Activated CD4-positive, alpha-beta T cell treated with anti-CD3 and anti-CD28 coated beads, Interleukin-2, Interleukin-4, amounts not matched to agents 100 ng/mL and 50 ng/mL, durations not matched to agents 16 hours and 8 hours (primary cell): Measurements from ENCODE around the gene DCUN1D4.

Experiments
- DNase-seq: peaks from one replicate; pipeline ENCODE4 v3.0.0-alpha.2; 2020; ENCODE audit warnings: low spot score

The DCUN1D4 gene

DNA sequence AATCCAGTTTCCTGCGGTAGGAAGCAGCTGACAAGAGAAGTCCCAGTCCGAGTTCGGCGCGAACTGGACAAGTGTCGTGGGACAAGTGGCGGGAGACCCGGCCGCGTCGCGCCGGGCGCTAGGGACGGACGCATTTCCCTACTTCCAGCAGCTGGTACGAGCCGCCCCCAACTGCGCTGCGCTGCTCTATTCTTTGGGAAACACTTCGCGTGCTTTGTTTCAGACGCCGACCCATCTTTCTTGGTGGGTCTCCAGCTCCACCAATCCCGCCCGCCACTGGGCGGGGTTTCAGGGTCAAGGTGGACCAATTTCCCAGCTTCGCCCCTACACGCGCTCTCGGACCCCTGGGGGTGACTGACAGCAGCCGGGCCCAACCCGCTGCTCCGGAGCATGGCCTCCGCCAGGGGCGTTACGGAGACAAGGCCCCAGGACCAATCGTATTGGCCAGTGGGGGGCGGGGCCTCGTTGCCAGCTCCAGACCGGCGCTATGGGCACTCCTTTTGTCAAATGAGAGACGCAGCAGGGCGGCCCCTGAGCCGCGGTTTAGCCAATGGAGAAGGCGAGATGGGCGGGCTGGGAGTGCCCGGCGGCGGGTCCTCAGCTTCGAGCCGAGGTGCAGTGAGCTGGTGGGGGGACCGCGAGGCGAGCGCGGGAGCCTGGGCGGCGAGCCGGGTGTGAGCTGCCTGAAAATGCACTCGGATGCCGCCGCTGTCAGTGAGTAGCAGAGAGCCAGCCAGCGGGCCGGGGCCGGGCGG is at the start of gene DCUN1D4:
Gene DCUN1D4, plus strand, starts transcription at position 600 of the 755 bp plus-strand sequence. Its CDS starts 90 bp downstream, at position 690.
- peak; percentile 100 for DNase-seq

DNA sequence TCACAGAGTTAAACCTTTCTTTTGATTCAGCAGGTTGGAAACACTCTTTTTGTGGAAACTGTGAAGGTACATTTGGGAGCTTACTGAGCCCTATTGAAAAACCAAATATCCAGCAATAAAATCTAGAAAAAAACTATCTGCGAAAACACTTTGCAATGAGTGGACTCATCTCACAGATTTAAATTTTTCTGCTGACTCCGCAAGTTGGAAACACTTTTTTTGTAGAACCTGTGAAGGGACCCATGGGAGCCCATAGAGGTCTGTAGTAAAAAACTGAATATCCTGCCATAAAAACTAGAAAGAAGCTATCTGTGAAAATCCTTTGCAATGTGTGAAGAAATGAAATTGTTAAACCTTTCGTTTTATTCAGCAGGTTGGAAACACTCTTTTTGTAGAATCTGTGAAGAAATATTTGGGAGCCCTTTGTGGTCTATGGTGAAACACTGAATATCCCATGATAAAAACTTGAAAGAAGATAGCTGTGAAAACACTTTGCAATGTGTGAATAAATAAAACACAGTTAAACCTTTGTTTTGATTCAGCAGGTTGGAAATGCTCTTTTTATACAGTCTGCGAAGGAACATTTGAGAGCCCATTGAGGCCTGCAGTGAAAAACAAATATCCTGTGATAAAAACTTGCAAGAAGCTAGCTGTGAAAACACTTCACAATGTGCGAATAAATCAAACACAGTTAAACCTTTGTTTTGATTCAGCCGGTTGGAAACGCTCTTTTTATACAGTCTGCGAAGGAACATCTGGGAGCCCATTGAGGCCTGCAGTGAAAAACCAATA is 22.3 kb upstream of the DCUN1D4 start:
- no peak for DNase-seq

DNA sequence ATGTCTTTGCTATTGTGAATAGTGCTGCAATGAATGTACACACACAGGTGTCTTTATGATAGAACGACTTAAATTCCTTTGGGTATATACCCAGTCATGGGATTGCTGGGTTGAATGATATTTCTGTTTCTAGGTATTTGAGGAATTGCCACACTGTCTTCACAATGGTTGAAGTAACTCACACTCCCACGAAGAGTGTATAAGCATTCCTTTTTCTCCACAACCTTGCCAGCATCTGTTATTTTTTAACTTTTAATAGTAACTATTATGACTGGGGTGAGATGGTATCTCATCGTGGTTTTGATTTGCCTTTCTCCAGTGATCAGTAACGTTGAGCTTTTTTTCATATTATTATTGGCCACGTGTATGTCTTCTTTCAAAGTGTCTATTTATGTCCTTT is 17.6 kb upstream of the DCUN1D4 start:
- DNase-seq: no peak

DNA sequence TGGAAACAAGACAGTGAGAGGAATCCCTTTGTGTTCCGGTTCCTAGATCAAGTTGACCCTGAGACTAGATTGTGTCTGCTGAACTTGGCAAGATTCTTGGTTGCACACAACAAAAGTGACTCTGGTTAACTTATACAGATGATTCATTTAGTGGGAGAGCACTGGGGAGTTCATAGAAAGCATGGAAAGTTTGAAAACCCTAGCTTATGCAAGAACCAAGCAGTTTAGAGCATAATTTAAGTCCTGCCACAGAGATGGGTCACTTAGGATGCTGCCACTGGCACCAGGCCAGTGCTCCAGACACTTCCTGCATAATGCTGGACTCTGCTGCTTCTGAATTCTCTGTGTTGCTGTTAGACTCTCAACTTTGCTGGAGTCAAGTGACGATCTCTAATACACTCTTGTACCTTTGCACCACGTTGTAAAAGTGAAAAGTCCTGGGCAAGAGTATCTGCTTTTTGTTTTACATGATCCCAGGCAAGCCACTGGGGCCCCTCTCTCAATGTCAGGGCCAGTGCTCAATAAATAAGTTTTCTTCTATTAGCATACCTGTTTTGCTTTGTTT is 12.7 kb upstream of the DCUN1D4 start:
- no peak for DNase-seq

DNA sequence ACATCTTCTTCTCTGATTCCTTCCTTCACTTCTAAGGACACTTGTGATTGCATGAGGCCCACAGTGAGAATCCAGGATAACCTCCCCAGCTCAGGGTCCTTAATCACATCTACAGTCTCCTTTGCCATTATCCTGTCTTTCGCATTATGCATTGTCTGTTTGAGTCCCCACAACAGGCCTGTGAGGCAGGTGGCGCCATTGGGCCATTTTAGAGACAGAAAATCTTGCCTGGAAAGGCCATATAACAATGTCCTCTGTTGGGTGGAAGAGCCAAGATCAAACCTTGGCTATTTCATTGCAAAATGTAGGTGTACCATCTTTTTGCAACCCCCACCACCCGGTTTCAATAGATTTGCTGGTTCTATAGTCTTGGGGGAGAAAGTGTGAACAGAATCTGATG is 11.8 kb upstream of the DCUN1D4 start:
- DNase-seq: peak; percentile 46

DNA sequence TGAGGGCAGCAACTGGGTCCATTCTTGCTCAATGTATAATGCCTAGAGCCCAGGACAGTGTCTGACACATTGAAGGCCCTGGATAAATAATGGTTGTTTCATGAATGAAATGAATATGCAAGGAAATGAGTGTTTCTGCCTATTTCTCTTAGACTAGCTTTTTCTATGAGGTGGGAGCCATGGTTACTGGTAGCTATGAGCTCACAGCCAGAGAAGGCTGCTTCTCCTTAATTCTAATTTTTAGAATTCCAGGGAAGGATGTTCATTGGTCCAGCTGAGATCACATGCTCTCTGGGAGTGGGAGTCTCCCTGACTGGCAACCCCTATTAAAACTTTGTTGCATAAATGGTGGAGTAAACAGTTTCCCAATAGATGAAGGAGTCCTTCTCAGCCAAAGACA is 9.7 kb upstream of the DCUN1D4 start:
- DNase-seq: no peak

DNA sequence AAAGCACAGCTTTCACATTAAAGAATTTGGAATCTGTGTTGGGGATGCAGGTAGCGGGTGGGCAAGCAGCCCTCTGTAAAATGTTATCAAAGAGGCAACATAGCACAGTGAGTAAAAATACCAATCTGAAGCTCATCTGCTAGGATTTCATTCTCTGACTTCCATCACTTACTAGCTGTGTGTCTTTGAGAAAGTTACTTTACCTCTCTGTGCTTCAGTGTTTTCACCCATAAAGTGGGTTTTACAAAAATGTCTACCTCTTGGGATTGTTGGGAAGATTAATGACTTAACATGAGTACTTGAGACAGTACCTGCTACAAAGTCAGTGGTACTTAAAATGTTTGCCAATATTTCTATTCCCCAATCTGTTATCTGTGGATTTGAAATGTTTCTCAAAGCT is 7.9 kb upstream of the DCUN1D4 start:
- DNase-seq: no peak

DNA sequence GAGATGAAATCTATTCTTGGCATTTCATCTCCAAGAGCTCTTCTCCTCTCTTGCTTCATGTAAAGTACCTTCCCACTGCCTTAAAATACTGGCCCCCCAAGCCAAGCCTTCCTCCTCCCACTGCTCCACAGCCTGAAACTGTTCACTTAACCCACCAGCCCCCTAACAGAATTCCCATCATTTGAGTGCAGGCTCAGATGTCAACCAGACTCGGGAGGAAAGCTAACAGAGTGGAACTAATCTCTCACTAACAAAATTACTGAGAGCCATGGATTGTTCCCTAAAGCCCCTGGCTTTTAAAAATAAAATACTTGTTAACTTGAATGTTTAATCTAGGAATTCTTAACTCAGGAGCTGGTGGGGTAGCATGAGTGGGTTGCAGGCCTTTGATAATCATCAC is 7.1 kb upstream of the DCUN1D4 start:
- no peak for DNase-seq

DNA sequence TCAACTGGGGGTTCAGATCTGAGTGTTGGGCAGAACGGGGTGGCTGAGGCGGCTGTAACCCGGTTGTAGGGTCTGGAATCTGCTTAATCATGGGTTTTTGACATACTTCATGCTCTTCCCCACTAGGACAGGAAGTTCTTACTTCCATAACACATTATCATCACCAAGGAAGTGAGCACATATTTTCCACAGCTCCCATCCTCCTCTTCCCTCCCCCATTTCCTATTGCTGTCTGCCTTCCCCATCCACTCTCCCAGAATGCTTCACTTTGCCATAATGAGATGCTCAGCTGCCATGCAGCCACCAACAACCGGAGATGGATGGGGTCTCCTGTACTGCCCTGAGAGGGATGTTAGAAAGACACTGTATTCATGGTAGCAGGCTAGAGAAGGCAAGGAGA is 6.4 kb upstream of the DCUN1D4 start:
- DNase-seq: no peak

DNA sequence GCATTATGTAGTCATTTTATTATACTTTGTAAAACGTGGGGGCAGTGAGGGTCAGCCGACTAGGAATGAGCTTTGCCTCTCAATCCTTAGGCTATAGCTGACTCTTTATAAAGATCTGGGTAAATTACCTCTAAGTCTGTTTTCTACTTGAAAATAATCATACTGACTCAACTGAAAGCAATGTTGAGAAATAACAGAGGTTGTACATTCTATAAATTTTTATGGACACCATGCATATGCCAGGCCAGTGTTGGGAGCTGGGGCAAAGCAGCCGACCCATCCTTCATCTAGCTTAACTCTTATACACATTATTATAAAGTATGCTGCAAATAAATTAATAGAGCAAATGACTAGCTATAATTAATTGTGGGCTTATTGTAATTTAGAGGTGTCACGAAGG is 2.2 kb upstream of the DCUN1D4 start:
- no peak for DNase-seq

DNA sequence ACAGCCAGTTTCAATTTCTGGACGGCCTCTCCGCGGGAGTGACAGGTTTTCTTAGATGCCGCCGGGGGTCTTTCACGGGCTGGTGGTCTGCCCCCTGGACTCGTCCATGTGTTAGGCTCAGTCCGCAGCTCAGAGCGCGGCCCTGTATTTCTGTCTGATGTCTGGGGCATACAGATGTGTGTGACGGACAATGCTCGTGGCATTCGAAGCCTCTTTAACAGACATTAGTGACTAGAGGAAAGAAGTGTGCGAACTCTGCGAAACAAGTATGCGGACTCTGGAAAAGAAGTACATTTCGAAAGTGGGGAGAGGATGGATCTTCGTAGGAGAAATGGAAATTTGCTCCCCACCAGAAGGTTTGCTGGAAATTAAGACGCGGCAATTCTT is 793 bp upstream of the DCUN1D4 start:
- DNase-seq: no peak

DNA sequence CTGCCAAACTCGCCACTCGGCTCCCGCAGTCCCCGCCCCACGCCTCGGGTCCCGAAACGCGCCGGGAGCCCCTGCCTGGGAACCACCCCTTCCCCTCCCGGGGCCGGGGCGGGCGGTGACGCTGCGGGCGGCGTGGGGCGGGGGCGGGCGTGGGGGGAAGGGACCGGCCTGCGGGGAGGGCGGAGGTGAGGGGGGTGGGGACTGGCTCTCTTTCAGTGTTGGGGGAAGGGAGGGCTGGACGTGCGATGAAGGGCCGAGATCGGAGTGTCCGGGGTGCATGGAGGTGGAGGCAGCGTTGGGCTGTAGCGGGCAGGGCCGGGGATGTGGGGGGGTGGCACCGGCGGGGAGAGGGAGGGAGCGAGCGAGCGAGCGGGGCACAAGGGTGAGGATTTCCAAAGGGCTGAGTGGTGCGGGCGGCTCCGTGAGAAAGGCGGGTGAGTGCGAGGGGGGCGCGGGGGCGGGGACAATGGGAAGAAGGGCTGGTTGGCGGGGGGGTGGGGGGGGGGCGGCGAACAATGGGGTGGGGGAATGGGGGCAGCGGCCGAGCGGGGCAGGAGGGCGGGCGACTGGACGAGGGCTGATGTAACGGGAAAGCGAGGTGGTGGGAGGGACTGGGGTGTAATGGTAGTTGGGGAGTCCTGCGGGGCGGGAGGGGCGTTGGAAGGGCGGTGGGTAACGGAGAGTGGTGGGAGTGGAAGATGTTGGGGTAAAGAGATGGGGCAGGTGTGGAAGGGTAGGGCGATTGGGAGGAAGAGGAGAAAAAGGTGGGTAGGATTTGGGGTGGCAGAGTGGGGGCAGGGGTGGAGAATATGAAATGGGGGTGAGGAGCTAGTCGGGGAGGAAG is 578 bp downstream of the DCUN1D4 start:
- DNase-seq: no peak

DNA sequence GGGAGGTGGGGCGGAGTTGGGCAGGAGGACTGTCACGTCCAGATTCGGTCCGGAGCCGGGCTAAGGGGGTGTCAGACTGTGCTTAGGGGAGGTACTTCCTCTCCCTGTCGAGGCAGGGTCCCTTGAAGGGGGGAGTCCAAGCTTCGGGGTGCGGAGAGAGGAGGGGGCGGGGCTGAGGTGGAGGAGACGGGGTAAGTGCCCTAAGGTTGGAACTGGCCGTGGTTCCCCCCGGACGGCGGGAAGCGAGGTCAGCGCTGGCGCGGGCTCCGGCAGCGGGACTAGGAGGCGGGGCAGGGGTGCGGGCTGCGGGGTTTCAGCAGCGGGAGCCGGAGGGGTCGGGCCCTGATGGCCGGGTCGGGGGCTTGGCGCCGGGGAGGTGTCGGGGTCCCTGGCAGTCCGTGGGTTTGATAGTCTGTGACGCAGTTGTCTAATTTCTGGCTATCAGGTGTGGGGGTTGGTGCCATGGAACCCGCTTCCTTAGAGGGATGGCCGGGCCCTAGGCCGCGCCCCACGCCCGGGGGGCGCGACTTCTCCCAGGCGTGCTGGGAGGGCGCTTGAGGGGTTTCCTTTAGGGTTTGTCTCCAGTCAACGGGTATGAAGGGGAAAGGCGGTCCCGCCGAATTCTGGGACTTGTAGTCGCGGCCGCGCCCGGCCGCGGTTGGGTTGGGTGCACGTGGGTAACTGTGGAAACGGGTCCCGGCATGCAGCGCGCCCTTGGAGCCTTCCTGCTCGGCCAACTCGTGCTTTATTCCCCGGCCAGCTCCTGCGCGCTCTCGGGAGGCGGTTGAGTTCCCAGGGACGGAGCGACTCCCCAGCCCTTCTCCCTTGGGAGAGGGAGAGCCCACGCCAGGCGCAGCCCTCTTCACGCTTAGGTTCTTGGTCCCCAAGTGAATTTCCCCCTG is 1.5 kb downstream of the DCUN1D4 start:
- peak; percentile 88 for DNase-seq

DNA sequence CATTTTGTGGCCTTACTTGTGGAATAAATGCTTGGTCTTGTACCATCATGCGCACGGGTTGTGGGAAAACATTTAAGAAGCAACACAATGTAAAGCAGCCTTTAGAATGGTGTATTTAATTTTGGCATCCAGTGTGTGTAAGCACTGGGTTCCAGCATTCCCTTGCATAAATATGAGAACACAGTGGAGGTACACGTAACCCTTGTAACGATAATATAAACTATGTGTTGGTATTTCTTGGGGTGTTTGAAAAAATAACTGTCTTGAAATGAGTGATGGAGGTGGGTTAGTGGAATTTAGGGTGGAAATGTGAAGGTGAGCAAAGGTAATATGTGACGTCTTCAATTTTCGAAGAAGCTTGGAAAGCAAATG is 2.1 kb downstream of the DCUN1D4 start:
- no peak for DNase-seq

DNA sequence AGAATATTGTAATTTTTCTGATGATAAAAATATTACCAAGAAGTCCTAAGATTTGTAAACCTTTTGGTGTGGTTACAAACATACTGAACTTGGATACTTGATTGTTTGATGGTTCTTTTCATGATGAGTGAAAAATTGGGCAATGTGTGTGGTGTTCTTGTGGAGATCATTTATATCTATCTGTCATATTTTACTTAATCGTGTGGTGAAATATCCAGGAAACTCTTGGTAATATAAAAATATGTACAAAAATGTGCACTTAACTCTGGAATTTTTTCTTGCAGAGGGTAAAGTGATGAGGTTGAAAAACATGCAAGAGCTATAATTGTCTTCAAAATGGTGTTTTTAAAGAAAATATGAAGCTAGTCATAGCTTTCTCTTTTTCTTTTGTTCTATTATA is 2.8 kb downstream of the DCUN1D4 start:
- no peak for DNase-seq

DNA sequence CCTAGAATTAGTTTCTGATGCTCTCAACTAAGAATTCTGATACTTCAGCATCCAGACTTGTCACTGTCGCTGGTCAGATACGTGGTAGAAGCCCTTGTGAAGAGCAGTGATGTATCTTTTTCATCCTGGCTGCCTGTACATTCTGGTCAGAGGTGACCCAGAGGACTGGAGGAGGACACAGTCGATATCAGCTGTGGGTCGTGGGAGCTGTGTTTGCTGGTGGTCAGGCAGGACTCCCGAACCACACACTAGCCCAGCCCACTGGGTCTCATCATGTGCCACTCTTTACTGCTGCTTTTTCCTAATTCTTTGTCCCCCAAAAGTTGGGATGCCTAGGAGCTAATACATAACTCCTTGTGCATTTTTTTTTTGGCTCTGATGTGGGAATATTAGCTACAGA is 6.5 kb downstream of the DCUN1D4 start:
- DNase-seq: no peak

DNA sequence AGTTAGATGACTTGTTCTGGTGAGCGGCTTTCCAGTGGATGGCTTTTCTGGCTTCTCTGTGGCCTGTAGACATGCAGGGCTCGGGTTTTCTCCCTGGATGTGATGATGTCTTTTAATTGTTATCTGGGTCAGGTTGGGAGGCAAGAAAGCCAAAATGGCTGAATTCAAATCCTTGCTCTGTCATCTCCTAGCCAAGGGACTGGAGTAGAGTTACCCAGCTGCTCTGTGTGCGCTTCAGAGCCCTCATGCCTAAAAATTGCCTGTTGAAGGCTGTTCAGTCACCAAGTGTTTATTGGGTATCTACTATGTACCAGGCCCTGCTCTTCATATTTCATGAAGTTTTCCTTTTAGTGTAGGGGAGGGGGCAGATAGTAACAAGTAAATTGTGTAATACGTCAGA is 7.3 kb downstream of the DCUN1D4 start:
- no peak for DNase-seq

DNA sequence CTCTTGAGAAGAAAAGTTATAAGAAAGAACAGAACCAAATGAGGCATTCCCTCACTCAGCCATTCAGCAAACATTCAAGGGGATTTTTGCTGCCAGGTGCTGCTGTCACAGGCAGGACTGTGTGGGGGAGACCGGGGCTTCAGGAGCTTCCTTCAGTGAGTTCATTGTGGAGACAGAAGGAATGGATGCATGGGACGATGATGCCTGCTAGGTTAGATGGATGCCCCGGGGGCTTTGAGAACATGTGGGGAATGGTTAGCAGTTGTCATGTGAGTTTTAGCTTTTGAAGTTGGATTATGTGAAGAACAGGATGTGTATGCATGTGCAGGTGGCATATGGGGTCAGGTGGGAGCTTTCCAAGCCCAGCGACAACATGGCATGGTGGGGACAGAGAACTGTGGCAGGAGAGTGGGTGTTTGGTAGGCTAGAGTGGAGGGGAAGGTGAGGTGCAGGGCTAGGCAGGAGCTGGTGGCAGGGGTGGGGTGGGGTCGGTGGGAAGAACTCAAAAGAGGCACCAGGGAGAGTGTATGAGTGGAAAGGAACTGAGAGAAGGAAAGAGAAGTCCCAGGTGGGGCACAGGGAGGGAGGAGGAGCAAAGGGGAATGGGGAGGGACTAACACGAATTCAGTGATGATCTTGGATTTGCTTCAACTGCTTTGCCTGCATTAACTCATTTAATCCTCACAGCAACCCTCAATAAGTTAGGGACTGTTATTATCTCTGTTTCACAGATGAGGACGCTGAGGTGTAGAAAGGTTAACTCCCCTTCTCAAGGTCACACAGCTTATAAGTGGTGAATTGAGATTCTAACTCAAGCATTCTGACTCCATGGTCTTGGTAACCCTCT is 8.4 kb downstream of the DCUN1D4 start:
- DNase-seq: no peak

DNA sequence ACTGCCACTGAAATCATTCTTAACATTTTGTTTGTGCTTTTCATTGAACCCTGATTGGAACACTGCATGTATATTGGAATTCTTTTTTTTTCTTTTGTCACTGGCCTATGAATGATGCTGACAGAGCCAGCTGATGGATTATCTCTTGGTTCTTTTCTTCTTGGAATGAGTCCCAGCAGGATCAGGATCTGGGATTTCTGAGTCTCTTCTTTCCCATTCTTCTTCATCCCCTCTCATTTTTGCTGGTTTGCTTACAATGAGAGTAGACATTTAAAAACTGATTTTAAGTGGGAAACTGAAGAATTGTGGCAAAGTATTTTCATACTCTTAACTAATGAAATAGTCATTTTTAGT is 9.0 kb downstream of the DCUN1D4 start:
- no peak for DNase-seq

DNA sequence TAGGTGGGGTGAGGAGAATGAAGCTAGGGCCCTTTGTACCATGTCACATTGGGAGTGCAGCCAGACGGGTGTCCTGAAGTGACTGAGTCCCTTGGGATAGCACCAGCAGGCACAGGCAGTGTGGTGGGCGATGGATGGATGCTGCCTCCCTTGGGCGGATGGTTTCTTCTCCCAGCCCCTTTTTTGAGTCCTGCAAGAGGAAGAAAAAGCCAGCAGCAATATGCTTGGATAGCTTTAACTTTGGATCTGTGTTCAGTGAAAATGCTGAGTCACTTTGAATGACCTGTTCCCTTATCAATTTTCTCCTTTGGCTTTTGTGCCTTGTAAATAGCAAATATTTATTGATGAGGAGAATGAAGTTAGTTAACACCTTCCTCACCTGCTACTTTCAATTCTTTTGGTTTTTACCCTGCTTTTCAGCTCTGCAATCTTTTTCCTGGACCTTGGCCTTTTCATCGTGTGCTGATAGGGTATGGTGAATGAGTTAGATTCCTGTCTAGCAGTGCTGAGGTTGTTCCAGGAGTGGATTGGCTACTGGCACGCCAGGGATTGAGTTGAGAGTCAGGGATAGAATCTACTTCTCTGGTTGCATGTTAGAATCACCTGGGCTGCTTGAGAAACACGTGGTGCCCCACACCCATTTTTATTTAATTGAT is 10.2 kb downstream of the DCUN1D4 start:
- no peak for DNase-seq
